Ammon's horn (tissue), 1 donor: ENCODE data around the gene ADGRV1.
A peak's percentile ranks its signal among the peaks of the same experiment; 100 is the strongest.
"Not testable (repeated sequence)": the region's sequence is repeated elsewhere in the genome, so short reads cannot be mapped to it uniquely, and the experiment has no call there.

Source experiments
- DNase-seq: peaks from one replicate; pipeline ENCODE4 v3.0.0-alpha.2; 2016; ENCODE audit warnings: low spot score

Gene ADGRV1

GRCh38 chr5:91031402-91031752, 472.8 kb downstream of the ADGRV1 start:
- DNase-seq: no peak

GRCh38 chr5:91032125-91032524, 473.5 kb downstream of the ADGRV1 start:
- DNase-seq: no peak

GRCh38 chr5:91033370-91033769, 474.8 kb downstream of the ADGRV1 start:
- DNase-seq: no peak

- DNase-seq: no peak
These were observed 479.7 kb downstream of the ADGRV1 start for GRCh38 chr5:91038180-91038808.

GRCh38 chr5:91041132-91041531, 482.5 kb downstream of the ADGRV1 start:
- DNase-seq: not testable (repeated sequence)

- DNase-seq: no peak
These were observed 483.8 kb downstream of the ADGRV1 start for GRCh38 chr5:91042247-91042935.

GRCh38 chr5:91042936-91043255, 484.3 kb downstream of the ADGRV1 start:
- no peak for DNase-seq

- no peak for DNase-seq
These were observed 489.5 kb downstream of the ADGRV1 start for GRCh38 chr5:91048073-91048472.

GRCh38 chr5:91049112-91049511, 490.5 kb downstream of the ADGRV1 start:
- no peak for DNase-seq

GRCh38 chr5:91049800-91050199, 491.2 kb downstream of the ADGRV1 start:
- peak; percentile 16 for DNase-seq

- not testable (repeated sequence) for DNase-seq
These were observed 493.8 kb downstream of the ADGRV1 start for GRCh38 chr5:91052411-91052810.

- DNase-seq: no peak
These were observed 494.6 kb downstream of the ADGRV1 start for GRCh38 chr5:91052977-91053740.

- DNase-seq: no peak
These were observed 495.1 kb downstream of the ADGRV1 start for GRCh38 chr5:91053741-91054025.

- DNase-seq: no peak
These were observed 499.6 kb downstream of the ADGRV1 start for GRCh38 chr5:91058155-91058554.

GRCh38 chr5:91058575-91058974, 500.0 kb downstream of the ADGRV1 start:
- DNase-seq: no peak

- DNase-seq: no peak
These were observed 500.8 kb downstream of the ADGRV1 start for GRCh38 chr5:91059409-91059808.

- no peak for DNase-seq
These were observed 502.5 kb downstream of the ADGRV1 start for GRCh38 chr5:91061094-91061493.

- DNase-seq: no peak
These were observed 503.5 kb downstream of the ADGRV1 start for GRCh38 chr5:91061946-91062562.

- DNase-seq: peak; percentile 28
These were observed 504.6 kb downstream of the ADGRV1 start for GRCh38 chr5:91063098-91063690.

- no peak for DNase-seq
These were observed 506.9 kb downstream of the ADGRV1 start for GRCh38 chr5:91065496-91065895.

- no peak for DNase-seq
These were observed 510.8 kb downstream of the ADGRV1 start for GRCh38 chr5:91069364-91069763.

GRCh38 chr5:91070761-91071550, 512.4 kb downstream of the ADGRV1 start:
- no peak for DNase-seq
